K562 (cell line): ENCODE results near the gene RGS9. TPM values are rescaled to one million over a fixed set of nuclear protein-coding genes. Genes with fewer than 3 reads are reported as not detected.

Experiments
- CBFA2T3 ChIP-seq: fragments of 450-650 bp; IDR thresholded peaks from 2 replicates; pipeline ENCODE4 v1.6.1; 2017
- CBX3 ChIP-seq, 2 experiments: IDR thresholded peaks; 1 replicate in 1 of 2; 2 replicates in 1 of 2; pipeline ENCODE4 v1.6.1; 2012; ENCODE audit warnings: inconsistent platforms in 2 of 2, low read length in 2 of 2, borderline replicate concordance in 1 of 2, control low read depth in 1 of 2
- CBX8 ChIP-seq: fragments of 200-600 bp; sonication (generic); IDR thresholded peaks from 2 replicates; pipeline ENCODE4 v1.6.1; 2012; ENCODE audit warnings: borderline replicate concordance, mixed run types, low read depth, mild to moderate bottlenecking, moderate library complexity, mixed read lengths, low read length, control low read depth, inconsistent platforms; ENCODE audit not compliant: poor library complexity, severe bottlenecking; ENCODE audit errors: extremely low read depth
- CGGBP1 ChIP-seq: fragments of 250-450 bp; sonication (Bioruptor Pico); IDR thresholded peaks from 2 replicates; pipeline ENCODE4 v1.9.0; 2021; ENCODE audit warnings: mild to moderate bottlenecking
- ETS1 ChIP-seq: conservative IDR thresholded peaks from 2 replicates; pipeline ENCODE4 v1.6.1; 2011; ENCODE audit warnings: low read depth, mild to moderate bottlenecking, low read length; ENCODE audit not compliant: control insufficient read depth
- FOXJ3 ChIP-seq: sonication (generic); formaldehyde crosslinking; IDR thresholded peaks from 2 replicates; pipeline ENCODE4 v1.4.0; 2020; ENCODE audit warnings: mild to moderate bottlenecking, missing genetic modification reagents
- HOMEZ ChIP-seq: fragments of 250-450 bp; sonication (Bioruptor Pico); IDR thresholded peaks from 2 replicates; pipeline ENCODE4 v1.4.0; 2020; ENCODE audit warnings: mild to moderate bottlenecking, moderate library complexity
- IFI16 ChIP-seq: fragments of 250-450 bp; sonication (Bioruptor Pico); IDR thresholded peaks from 2 replicates; pipeline ENCODE4 v2.1.2; 2022; ENCODE audit warnings: mild to moderate bottlenecking, inconsistent platforms
- JUN ChIP-seq, 2 experiments: sonication (generic) in 1 of 2; formaldehyde crosslinking in 1 of 2; IDR thresholded peaks; 2 replicates each; pipeline versions ENCODE4 v1.6.1 to v1.8.0; 2012 to 2022; ENCODE audit warnings: borderline replicate concordance in 2 of 2, mild to moderate bottlenecking in 2 of 2, improper control_type of control experiment in 1 of 2, low read depth in 1 of 2, low read length in 1 of 2, missing genetic modification reagents in 1 of 2
- MAFF ChIP-seq: IDR thresholded peaks from 2 replicates; pipeline ENCODE4 v1.6.1; 2012; ENCODE audit warnings: low read length, improper control_type of control experiment
- NCOA1 ChIP-seq: fragments of 450-650 bp; IDR thresholded peaks from 2 replicates; pipeline ENCODE4 v1.6.1; 2016; ENCODE audit warnings: low read depth
- POLR2AphosphoS5 ChIP-seq: IDR thresholded peaks from 2 replicates; pipeline ENCODE4 v1.6.1; 2011; ENCODE audit warnings: mild to moderate bottlenecking, low read depth, low read length, moderate library complexity; ENCODE audit not compliant: control insufficient read depth, insufficient read depth
- PPARD ChIP-seq: fragments of 250-450 bp; sonication (Bioruptor Pico); IDR thresholded peaks from 2 replicates; pipeline ENCODE4 v1.8.0; 2022; ENCODE audit warnings: inconsistent platforms, mild to moderate bottlenecking, moderate library complexity
- RAD21 ChIP-seq, 2 experiments: fragments of 250-450 bp in 1 of 2; fragments of 450-650 bp in 1 of 2; sonication (Bioruptor Pico) in 1 of 2; formaldehyde crosslinking in 1 of 2; IDR thresholded peaks in 1 of 2; conservative IDR thresholded peaks in 1 of 2; 2 replicates each; pipeline versions ENCODE4 v1.4.0 to v1.8.0; 2020 to 2022; ENCODE audit warnings: mild to moderate bottlenecking in 2 of 2, moderate library complexity in 1 of 2
- SMARCA4 ChIP-seq: fragments of 450-650 bp; IDR thresholded peaks from 2 replicates; pipeline ENCODE4 v1.6.1; 2016
- ZBTB1 ChIP-seq: sonication (generic); formaldehyde crosslinking; IDR thresholded peaks from 2 replicates; pipeline ENCODE4 v1.8.1; 2023; ENCODE audit warnings: missing genetic modification reagents, low read depth, mild to moderate bottlenecking, borderline replicate concordance
- ZBTB8A ChIP-seq: fragments of 450-650 bp; IDR thresholded peaks from 2 replicates; pipeline ENCODE4 v1.6.1; 2018; ENCODE audit warnings: mild to moderate bottlenecking, moderate library complexity; ENCODE audit not compliant: partially characterized antibody
- ZNF133 ChIP-seq: fragments of 250-450 bp; sonication (Bioruptor Pico); IDR thresholded peaks from 2 replicates; pipeline ENCODE4 v1.4.0; 2020; ENCODE audit warnings: mild to moderate bottlenecking
- ZNF445 ChIP-seq: fragments of 250-450 bp; sonication (Bioruptor Pico); IDR thresholded peaks from 2 replicates; pipeline ENCODE4 v1.4.0; 2020; ENCODE audit warnings: low read depth, mild to moderate bottlenecking, moderate library complexity
- ZNF57 ChIP-seq: fragments of 450-650 bp; formaldehyde crosslinking; IDR thresholded peaks from 2 replicates; pipeline ENCODE4 v1.4.0; 2020; ENCODE audit warnings: mild to moderate bottlenecking, moderate library complexity
- ZNF655 ChIP-seq: fragments of 250-450 bp; sonication (Bioruptor Pico); IDR thresholded peaks from 2 replicates; pipeline ENCODE4 v1.5.0; 2021
- polyA plus RNA-seq, 8 experiments: library from polyadenylated mRNA; depleted of rRNA in 4 of 8; stranded (reverse) in 5 of 8; unstranded in 3 of 8; fragments of >200 nt; fragmentation: Nextera tagmentation in 2 of 8; fragmentation: Illumina TruSeq in 1 of 8; extraction: Ambion mirVana in 2 of 8; extraction: Trizol in 1 of 8; gene quantifications; 2 replicates each; pipeline versions ENCODE4 v1.2.1 to v1.2.3, GENCODE V29; 2011 to 2014; ENCODE audit warnings: inconsistent platforms in 1 of 8, missing spikeins in 1 of 8
- total RNA-seq, 7 experiments: library from RNA; depleted of rRNA in 6 of 7; stranded (reverse); fragments of >200 nt in 6 of 7; fragmentation: Illumina TruSeq in 2 of 7; extraction: Trizol in 2 of 7; gene quantifications; 2 replicates each; pipeline versions ENCODE4 v1.2.1 to v1.2.3, GENCODE V29; 2011 to 2021; ENCODE audit warnings: low replicate concordance in 1 of 7

Gene RGS9
- total and polyA plus RNA-seq, 9 of the 15 experiments (the other 6 are each of a cell fraction or from before 2014, with no cell fraction given), result 0.18 to 1.4 (median 0.55) TPM

- no peak for TF ChIP-seq ZNF655 (CRISPR knock-in tag)
- no peak for TF ChIP-seq ZNF57 (CRISPR knock-in tag)
- peak; percentile 79; the same call in 1 of the 2 replicates for TF ChIP-seq POLR2AphosphoS5
- no peak for TF ChIP-seq CGGBP1 (CRISPR knock-in tag)
- no peak for TF ChIP-seq CBFA2T3
- TF ChIP-seq ZBTB1, result 0 out of 2 replicates have a peak, but pooled peaks have one; percentile 32
- peak in 1 of 2 experiments; percentile 23; a peak in 1 of 3 replicates for TF ChIP-seq CBX3 (IDR thresholded peaks at IDR 0.05; ENCODE audit: borderline replicate concordance in 1 of 2, low read length in 2 of 2)
- TF ChIP-seq JUN (IDR thresholded peaks at IDR 0.05; ENCODE audit: borderline replicate concordance, low read depth, low read length), result no peak
- TF ChIP-seq JUN (CRISPR knock-in tag; IDR thresholded peaks at IDR 0.05; ENCODE audit: borderline replicate concordance), result 0 out of 2 replicates have a peak, but pooled peaks have one; percentile 43
- peak; percentile 97 for TF ChIP-seq NCOA1
- no peak for TF ChIP-seq PPARD (CRISPR knock-in tag)
- 0 out of 2 replicates have a peak, but pooled peaks have one; percentile 18 for TF ChIP-seq ZNF445 (CRISPR knock-in tag)
- no peak for TF ChIP-seq IFI16 (CRISPR knock-in tag)
- no peak for TF ChIP-seq CBX8
- TF ChIP-seq SMARCA4, result no peak
- TF ChIP-seq ETS1, result no peak
- TF ChIP-seq FOXJ3 (CRISPR knock-in tag), result no peak
- no peak for TF ChIP-seq MAFF
- TF ChIP-seq HOMEZ (CRISPR knock-in tag), result no peak
- no peak for TF ChIP-seq ZNF133 (CRISPR knock-in tag)
- TF ChIP-seq RAD21 (CRISPR knock-in tag; conservative IDR thresholded peaks at IDR 0.05 in 1 of 2, IDR thresholded peaks at IDR 0.05 in 1 of 2), result no peak
- no peak for TF ChIP-seq ZBTB8A
Observed at GRCh38 chr17:65122836-65123756, 14.1 kb upstream of the RGS9 start (continued).
